PC-9 (cell line): ENCODE measurements around the gene C2orf68. TPM values are rescaled to one million over a fixed set of nuclear protein-coding genes. Genes with fewer than 3 reads are reported as not detected.
A peak's percentile ranks its signal among the peaks of the same experiment; 100 is the strongest.

ENCODE experiments used
- BruUV-seq: library from RNA; stranded (reverse); fragments of 400-500 nt; replicated peaks from 2 replicates; lab custom pipeline; 2021; lab: Mats Ljungman, UMichigan
- CTCF ChIA-PET: fragments of 300-600 bp; sonication (Branson Sonifier 250); formaldehyde crosslinking; loops from one replicate; lab custom pipeline; 2022; ENCODE audit warnings: antibody characterized with exemption; lab: Charles Lee
- POLR2A ChIA-PET: fragments of 300-600 bp; sonication (Branson Sonifier 250); formaldehyde crosslinking; loops from one replicate; lab custom pipeline; 2022; ENCODE audit warnings: antibody characterized with exemption; ENCODE audit not compliant: unreplicated experiment; lab: Charles Lee
- DNase-seq, 2 experiments: peaks; one replicate each; pipeline versions ENCODE4 v3.0.0 to v3.0.0-alpha.2; 2015 to 2022; ENCODE audit warnings: mixed read lengths in 1 of 2
- H2AFZ ChIP-seq: fragments of 200-600 bp; sonication (generic); 2 replicates; pipeline ENCODE4 v1.8.1; 2017; ENCODE audit warnings: antibody characterized with exemption
- H3F3A ChIP-seq: fragments of 200-600 bp; sonication (generic); 2 replicates; pipeline ENCODE4 v1.8.1; 2017; ENCODE audit warnings: antibody characterized with exemption, mild to moderate bottlenecking, low read depth; ENCODE audit not compliant: insufficient read depth
- H3K27ac ChIP-seq: fragments of 200-600 bp; sonication (generic); 2 replicates; pipeline ENCODE4 v1.6.1; 2016; ENCODE audit warnings: mixed run types
- H3K27me3 ChIP-seq: fragments of 200-600 bp; sonication (generic); 2 replicates; pipeline ENCODE4 v1.6.1; 2016; ENCODE audit warnings: low read depth, mixed run types; ENCODE audit not compliant: insufficient read depth
- H3K36me3 ChIP-seq: fragments of 200-600 bp; sonication (generic); 2 replicates; pipeline ENCODE4 v1.6.1; 2016; ENCODE audit warnings: low read depth, mixed run types
- H3K4me1 ChIP-seq: fragments of 200-600 bp; sonication (generic); replicated peaks from 2 replicates; pipeline ENCODE4 v1.6.1; 2016; ENCODE audit warnings: mixed run types; ENCODE audit not compliant: insufficient read depth
- H3K4me2 ChIP-seq: fragments of 200-600 bp; sonication (generic); 2 replicates; pipeline ENCODE4 v1.6.1; 2017; ENCODE audit warnings: mixed run types
- H3K4me3 ChIP-seq: fragments of 200-600 bp; sonication (generic); 2 replicates; pipeline ENCODE4 v1.6.1; 2016; ENCODE audit warnings: mixed run types
- H3K79me2 ChIP-seq: fragments of 200-600 bp; sonication (generic); 2 replicates; pipeline ENCODE4 v1.6.1; 2017; ENCODE audit warnings: low read depth, mixed run types
- H3K9me2 ChIP-seq: fragments of 200-600 bp; sonication (generic); 2 replicates; pipeline ENCODE4 v1.8.1; 2017; ENCODE audit warnings: mild to moderate bottlenecking; ENCODE audit not compliant: insufficient read depth
- H3K9me3 ChIP-seq: fragments of 200-600 bp; sonication (generic); 2 replicates; pipeline ENCODE4 v1.8.1; 2016; ENCODE audit warnings: low read depth; ENCODE audit not compliant: insufficient read depth
- H4K20me1 ChIP-seq: fragments of 200-600 bp; sonication (generic); 2 replicates; pipeline ENCODE4 v1.8.1; 2017; ENCODE audit not compliant: insufficient read depth
- EZH2 ChIP-seq: fragments of 200-600 bp; sonication (generic); IDR thresholded peaks from 2 replicates; pipeline ENCODE4 v1.8.0; 2017; ENCODE audit warnings: antibody characterized with exemption, low read depth
- intact Hi-C: fragments of 100-400 bp; cut with micrococcal nuclease; formaldehyde crosslinking; loops from one replicate; pipeline ENCODE4 v1.10.0; 2022; ENCODE audit not compliant: unreplicated experiment
- total RNA-seq: library from RNA; stranded (reverse); gene quantifications from 2 replicates; pipeline ENCODE4 v1.2.3, GENCODE V29; 2021
- TF ChIP-seq, protein P1 (sequence below): fragments of 200-600 bp; sonication (generic); conservative IDR thresholded peaks from 2 replicates; pipeline ENCODE4 v1.6.1; 2017; ENCODE audit warnings: mixed run types, antibody characterized with exemption, mild to moderate bottlenecking, moderate library complexity

The C2orf68 gene
- total RNA-seq, 1 experiment from 2014 or later: 48.6 TPM

DNA sequence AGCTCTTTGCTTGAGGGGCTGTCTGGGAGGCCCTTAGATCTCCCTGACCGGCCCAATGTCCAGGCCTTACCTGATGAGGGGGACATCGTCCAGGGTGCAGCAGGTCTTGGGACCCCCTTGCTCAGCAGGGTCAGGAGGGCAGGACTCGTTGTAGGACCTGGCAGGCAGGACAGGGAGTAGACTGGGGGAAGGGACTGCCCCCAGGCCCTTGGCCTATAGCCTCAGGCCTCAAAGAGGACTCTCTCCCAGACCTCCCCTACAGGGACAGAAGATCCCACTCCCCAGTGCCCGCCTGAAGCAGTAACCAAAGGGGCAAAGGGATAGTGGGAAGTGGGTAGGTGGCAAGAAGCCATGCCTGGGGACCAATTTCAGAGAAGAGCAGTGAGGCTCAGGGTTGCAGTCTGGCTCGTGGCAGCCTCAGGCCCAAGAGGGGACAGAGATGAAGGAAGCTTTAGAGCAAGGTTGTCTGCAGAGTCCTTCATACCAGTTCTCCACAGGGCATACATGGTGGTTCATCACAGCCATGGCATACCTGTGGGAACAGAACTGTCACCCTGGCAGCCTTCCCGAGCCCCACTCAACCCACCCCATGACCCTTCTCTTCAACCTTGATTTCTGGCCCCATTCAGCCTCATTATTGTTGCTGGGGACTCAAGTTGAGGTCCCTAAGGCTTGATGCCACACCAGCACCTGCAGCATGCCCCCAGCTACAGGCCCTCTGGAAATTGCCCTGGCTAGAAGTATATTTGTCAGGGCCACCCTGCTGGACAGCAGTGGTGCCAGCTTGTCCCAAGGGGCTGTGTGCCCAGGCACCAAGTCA lies 10.7 kb downstream of the C2orf68 start:
- H3K79me2 ChIP-seq: peaks cover 54% of the 10 kb centered on the region
- TF ChIP-seq, protein P1, sequence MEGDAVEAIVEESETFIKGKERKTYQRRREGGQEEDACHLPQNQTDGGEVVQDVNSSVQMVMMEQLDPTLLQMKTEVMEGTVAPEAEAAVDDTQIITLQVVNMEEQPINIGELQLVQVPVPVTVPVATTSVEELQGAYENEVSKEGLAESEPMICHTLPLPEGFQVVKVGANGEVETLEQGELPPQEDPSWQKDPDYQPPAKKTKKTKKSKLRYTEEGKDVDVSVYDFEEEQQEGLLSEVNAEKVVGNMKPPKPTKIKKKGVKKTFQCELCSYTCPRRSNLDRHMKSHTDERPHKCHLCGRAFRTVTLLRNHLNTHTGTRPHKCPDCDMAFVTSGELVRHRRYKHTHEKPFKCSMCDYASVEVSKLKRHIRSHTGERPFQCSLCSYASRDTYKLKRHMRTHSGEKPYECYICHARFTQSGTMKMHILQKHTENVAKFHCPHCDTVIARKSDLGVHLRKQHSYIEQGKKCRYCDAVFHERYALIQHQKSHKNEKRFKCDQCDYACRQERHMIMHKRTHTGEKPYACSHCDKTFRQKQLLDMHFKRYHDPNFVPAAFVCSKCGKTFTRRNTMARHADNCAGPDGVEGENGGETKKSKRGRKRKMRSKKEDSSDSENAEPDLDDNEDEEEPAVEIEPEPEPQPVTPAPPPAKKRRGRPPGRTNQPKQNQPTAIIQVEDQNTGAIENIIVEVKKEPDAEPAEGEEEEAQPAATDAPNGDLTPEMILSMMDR: no peak
- TF ChIP-seq EZH2: no peak
- peaks cover 32% of the 10 kb centered on the region for H3F3A ChIP-seq
- peak overlapping the region; percentile 82 for H3K4me2 ChIP-seq
- BruUV-seq: TSS peak; percentile 10
- CTCF ChIA-PET: no interaction called here
- H3K4me3 ChIP-seq: peak overlapping the region; percentile 59; the same call in 1 of the 2 replicates
- no peaks in the 10 kb centered on the region for H3K9me3 ChIP-seq
- no peaks in the 10 kb centered on the region for H4K20me1 ChIP-seq
- no peak overlapping the region for H3K27ac ChIP-seq
- DNase-seq: no peak
- POLR2A ChIA-PET: interaction anchor here (0.7 to 0.8 kb wide), 2 partner anchors 41 to 98 kb away, joined by 3 to 4 read pairs; no protein-coding TSS in a partner anchor
- no peak overlapping the region for H2AFZ ChIP-seq
- peaks cover 24% of the 10 kb centered on the region for H3K36me3 ChIP-seq
- intact Hi-C loops: loop anchor here (5.0 kb wide), 1 partner anchor 39 kb away; the partner anchor contains the start of gene GGCX
- peaks cover 39% of the 10 kb centered on the region for H3K4me1 ChIP-seq
- H3K9me2 ChIP-seq: no peaks in the 10 kb centered on the region
- no peaks in the 10 kb centered on the region for H3K27me3 ChIP-seq

- ChIA-PET POLR2A (interaction anchor here (0.8 kb wide), 1 partner anchor 40 kb away, joined by 4 read pairs; no protein-coding TSS in a partner anchor), CTCF (no interaction called here)
Observed at GRCh38 chr2:85600235-85600575, 11.7 kb downstream of the C2orf68 start.

DNA sequence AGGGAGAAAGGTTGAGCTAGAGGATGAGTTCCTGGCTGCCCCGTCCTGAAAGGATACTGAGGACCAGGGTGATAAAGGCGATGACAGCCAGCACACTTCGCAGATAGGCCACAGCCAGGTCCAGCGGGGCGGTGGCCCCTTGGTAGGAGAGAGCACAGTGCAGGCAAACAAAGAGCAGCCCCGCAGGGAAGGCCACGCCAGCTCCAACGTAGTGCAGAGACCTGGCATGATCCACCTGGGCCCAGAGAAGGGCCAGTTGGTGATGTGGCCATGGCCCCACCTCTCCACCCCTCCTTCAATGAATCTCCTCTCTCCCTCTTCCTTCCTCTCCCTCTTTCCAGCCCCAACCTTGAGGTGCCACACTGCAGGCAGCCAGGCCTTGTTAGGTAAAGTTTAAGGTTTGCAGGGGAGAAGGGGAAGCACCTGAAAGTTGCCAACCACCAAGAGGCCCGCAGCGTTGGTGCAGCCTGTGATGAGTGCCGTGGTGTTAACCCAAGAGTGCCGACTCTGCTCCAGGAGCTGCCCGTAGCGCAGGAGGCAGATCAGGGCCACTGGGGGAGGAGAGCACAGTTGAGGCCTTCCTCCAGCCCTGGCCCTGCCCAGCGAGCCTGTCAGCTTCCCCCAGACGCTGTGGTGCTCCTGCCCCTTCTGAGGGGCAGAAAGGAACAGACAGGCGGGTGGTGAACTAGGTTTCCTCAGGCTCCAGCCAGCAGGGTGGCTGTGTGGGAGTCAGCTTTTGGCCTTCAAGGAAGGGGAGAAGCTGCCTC lies 12.2 kb downstream of the C2orf68 start:
- Histone ChIP-seq H3K36me3 (peaks cover 9% of the 10 kb centered on the region), H3K27ac (no peak overlapping the region), H3F3A (peaks cover 22% of the 10 kb centered on the region), H3K9me3 (no peaks in the 10 kb centered on the region), H3K4me2 (no peak overlapping the region), H3K27me3 (no peaks in the 10 kb centered on the region), H3K9me2 (no peaks in the 10 kb centered on the region), H3K79me2 (peaks cover 47% of the 10 kb centered on the region), H2AFZ (no peak overlapping the region), H3K4me3 (no peak overlapping the region), H3K4me1 (peaks cover 25% of the 10 kb centered on the region), H4K20me1 (no peaks in the 10 kb centered on the region)
- intact Hi-C loops: loop anchor here (5.0 kb wide), 1 partner anchor 37 kb away; the partner anchor contains the start of gene GGCX
- CTCF ChIA-PET: no interaction called here
- BruUV-seq: no TSS peak
- POLR2A ChIA-PET: interaction anchor here (0.6 kb wide), 1 partner anchor 33 kb away, joined by 3 read pairs; no protein-coding TSS in a partner anchor
- TF ChIP-seq, protein P1: no peak
- no peak for TF ChIP-seq EZH2
- no peak for DNase-seq

More at GRCh38 chr2:85600235-85600575, 11.7 kb downstream of the C2orf68 start:
- no peak overlapping the region for H2AFZ ChIP-seq
- intact Hi-C loops: loop anchor here (5.0 kb wide), 1 partner anchor 38 kb away; the partner anchor contains the start of gene GGCX
- no peaks in the 10 kb centered on the region for H3K9me2 ChIP-seq
- H3K27me3 ChIP-seq: no peaks in the 10 kb centered on the region
- H3K4me2 ChIP-seq: no peak overlapping the region
- peaks cover 50% of the 10 kb centered on the region for H3K79me2 ChIP-seq
- H3K4me1 ChIP-seq: peaks cover 30% of the 10 kb centered on the region
- no peaks in the 10 kb centered on the region for H3K9me3 ChIP-seq
- H3F3A ChIP-seq: peaks cover 22% of the 10 kb centered on the region
- DNase-seq: no peak
- H3K36me3 ChIP-seq: peaks cover 14% of the 10 kb centered on the region
- H4K20me1 ChIP-seq: no peaks in the 10 kb centered on the region
- no TSS peak for BruUV-seq
- no peak overlapping the region for H3K27ac ChIP-seq
- no peak overlapping the region for H3K4me3 ChIP-seq
- TF ChIP-seq, protein P1: no peak
- TF ChIP-seq EZH2: no peak
